GM18505 (cell line): Measurements from ENCODE around the gene TNF.

ENCODE experiments used
- ATAC-seq: cut with Tn5 transposase; IDR thresholded peaks from one replicate; pipeline ENCODE4 v1.9.1; 2021; ENCODE audit not compliant: unreplicated experiment
- POLR2A ChIP-seq: IDR thresholded peaks from 4 replicates; pipeline ENCODE4 v1.6.1; 2011; ENCODE audit warnings: borderline replicate concordance; ENCODE audit not compliant: insufficient read depth, insufficient read length; ENCODE audit errors: extremely low read depth

Gene TNF

DNA sequence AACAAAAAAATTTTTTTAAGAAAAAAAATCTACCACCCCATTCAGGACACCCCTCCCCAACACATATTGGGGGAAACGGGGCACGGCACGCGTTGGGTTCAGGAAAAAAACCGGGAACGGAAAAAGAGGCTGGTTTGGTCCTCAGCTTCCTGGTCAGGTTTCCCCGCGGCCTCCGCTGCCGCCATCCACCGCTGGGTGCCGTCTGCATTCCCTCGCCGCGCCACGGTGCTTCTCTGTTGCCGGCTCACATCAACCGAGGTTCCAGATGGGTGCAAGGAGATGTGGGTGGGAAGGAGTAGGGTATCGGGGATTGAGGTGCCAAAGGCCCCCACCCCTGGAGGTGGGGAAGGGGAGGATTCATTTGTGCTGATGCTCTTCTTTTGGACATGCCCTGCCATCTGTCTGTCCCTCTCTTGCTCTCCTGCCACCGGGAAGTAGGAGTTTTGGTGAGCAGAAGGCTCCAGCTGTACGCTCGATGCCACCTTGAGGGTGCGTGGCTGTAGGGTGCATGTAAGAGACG, 40.8 kb upstream of the TNF start:
- TF ChIP-seq POLR2A = no peak
- no peak for ATAC-seq

DNA sequence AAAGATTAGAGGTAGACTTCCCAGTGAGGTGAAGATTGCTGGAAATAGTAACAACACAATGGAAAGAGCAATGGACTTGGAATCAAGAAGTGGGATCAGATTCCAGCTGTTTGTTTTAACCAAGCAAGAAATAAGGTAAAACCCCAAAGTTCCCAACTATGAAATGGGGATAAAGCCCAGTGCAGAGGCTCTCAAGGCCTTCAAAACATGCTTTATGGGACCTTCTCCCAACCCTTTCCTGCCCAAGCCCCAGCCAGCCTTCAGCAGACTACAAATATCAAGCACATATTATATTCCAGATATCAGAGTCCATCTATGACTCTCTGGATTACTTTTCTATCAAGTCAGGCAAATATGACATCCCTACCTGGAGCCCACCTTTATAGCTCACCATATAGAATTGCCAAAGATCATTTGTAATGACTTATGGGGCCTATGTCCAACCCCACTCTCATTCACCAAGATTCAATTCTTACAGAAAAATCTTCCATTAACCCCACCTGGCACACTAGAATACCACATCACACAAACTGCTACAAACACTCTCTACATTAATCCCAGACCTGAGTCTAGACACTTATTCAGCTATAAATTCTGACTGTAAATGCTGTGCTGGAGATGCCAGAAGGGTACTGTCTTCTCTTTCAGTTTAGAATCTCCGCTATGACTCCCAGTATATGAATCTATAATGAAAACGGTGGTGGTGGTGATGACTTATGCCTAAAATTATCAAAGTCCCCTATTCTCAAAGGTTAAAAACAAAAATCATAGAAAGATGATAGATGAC, 39.6 kb upstream of the TNF start:
- ATAC-seq = no peak
- no peak for TF ChIP-seq POLR2A

- no peak for TF ChIP-seq POLR2A
- ATAC-seq = no peak
Measured at GRCh38 chr6:31538805-31539400, 36.5 kb upstream of the TNF start.

DNA sequence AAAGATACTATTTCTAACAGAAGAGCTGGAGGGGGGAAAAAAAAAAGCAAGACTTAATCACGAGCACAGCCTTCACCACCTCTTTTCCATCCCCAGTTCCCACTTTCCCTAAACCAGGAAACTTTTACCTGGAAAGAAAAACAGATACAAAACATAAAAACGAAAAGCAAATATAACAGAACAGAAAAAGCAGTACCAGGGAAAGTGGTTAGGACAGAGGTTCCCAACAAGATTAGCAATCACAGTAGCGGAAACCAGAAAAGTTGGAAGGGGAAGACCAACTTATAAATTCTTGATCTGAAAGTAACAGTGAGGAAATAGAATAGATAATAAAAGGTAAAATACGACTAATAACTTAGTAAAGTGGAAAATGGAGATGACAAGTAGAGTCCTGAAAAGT, 34.7 kb upstream of the TNF start:
- ATAC-seq = no peak
- no peak for TF ChIP-seq POLR2A

GRCh38 chr6:31541059-31541657, 34.2 kb upstream of the TNF start:
- no peak for TF ChIP-seq POLR2A
- peak; percentile 8 for ATAC-seq

GRCh38 chr6:31541658-31542521, 33.5 kb upstream of the TNF start, which contains the start of gene DDX39B:
Gene DDX39B, minus strand, starts transcription at chr6:31542003. Its CDS starts 1,471 bp downstream, at chr6:31540532.
- peak; percentile 95 for TF ChIP-seq POLR2A
- ATAC-seq = peak; percentile 64

- TF ChIP-seq POLR2A = no peak
- ATAC-seq = no peak
Measured at GRCh38 chr6:31543639-31544038, 31.7 kb upstream of the TNF start.

DNA sequence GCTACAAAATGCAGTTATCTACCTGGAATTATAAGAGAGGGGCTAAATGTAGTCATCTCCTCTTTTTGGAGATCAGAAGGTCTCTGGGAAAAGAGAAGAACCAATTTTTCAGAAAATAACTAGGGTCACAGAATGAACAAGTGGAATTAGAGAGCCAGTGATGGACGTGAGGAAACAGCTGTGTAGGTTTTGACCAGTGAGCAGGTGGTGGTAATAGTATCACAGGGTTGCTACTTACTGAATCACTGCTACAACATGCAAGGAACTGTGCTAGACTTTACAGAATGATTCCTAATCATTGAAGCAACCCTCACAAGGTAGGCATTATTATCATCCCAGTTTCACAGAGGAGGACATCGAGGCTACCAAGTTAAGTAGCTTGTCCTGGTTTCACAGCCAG, 30.7 kb upstream of the TNF start:
- no peak for ATAC-seq
- no peak for TF ChIP-seq POLR2A

DNA sequence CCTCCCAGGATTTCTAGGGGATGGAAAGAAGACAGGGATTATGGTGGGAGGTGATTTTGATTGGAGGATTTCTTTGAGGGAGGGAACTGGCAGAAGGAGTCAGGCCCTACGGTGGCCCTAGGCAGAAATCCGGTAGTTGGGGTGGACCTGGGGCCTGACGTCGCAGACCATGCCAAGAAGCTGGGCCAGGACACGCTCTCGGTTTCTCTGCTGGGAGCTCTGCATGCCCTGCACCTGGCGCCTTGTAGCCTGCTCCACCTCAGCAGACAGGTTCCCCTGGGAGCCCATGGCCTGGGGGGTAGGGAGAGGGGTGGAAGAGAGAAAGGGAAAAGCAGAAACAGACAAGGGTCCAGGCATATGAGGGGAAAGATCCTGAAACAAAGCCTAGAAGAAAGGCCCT, 30.1 kb upstream of the TNF start:
- no peak for ATAC-seq

GRCh38 chr6:31546339-31546957, 28.9 kb upstream of the TNF start, which contains the start of gene ATP6V1G2:
Gene ATP6V1G2, minus strand, starts transcription at chr6:31546608. Its CDS starts 49 bp downstream, at chr6:31546559.
- peak; percentile 52 for ATAC-seq
- TF ChIP-seq POLR2A = no peak

More for the DNA sequence above, 30.1 kb upstream of the TNF start:
- no peak for TF ChIP-seq POLR2A

DNA sequence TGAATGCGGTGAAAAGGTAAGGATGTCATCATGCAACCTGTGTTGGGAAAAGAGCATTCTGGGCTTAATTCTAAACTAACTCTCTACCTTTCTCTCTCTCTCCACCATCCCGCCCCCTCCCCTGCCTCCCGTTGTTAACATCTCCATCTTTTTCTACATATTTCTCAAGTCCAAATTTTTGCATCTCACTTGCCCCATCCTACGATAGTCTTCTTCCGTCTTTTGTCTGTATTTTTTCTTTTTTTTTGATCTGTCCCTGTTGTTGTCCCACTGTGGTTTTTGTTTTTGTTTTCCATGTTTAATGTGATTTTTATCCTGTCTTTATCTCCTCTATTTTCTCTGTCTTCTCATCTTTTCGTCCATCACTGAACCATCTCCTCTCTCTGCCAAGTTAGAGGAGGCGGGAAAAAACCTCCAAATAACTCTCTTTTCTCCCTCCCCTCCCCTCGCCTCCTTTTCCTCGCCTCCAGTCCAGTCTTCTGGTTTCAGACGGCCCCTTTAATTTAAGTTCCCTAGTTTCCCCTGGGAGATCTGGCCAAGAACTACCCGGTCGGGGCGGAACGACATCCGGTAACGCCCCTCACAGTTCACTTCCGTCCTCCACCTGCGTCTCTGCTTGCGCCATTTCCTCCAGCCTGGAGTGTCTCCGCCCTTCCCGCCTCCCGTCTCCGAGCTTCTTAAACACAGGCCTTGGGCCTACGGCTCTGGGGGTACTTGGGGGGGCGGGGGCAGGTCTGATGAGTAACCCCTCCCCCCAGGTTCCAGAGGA, 28.2 kb upstream of the TNF start, which contains the start of gene NFKBIL1:
NFKBIL1 (plus strand) TSS at position 651 of the 769 bp plus-strand sequence; CDS start at position 738, 87 bp downstream.
- peak; percentile 64 for TF ChIP-seq POLR2A
- ATAC-seq = peak; percentile 59
